ENCODE results near the gene AATK. TPM values are rescaled to one million over a fixed set of nuclear protein-coding genes. Genes with fewer than 3 reads are reported as not detected.

Gene AATK
- total and polyA plus RNA-seq, 2 experiments from 2014 or later = 1.1 to 5.0 TPM

- H3K4me1 Mint-ChIP-seq = no peaks in the 10 kb centered on the region
- no peaks in the 10 kb centered on the region for H3K9me2 ChIP-seq (ENCODE audit: insufficient read depth)
- H3K27ac ChIP-seq (ENCODE audit: low read depth) = no peak overlapping the region
- no peak overlapping the region for H2AFZ ChIP-seq
- H4K20me1 ChIP-seq (replicated peaks; ENCODE audit: insufficient read depth) = no peaks in the 10 kb centered on the region
- DNase-seq (ENCODE audit: low spot score) (no peak), ATAC-seq (no peak)
- TF ChIP-seq JUNB (IDR thresholded peaks at IDR 0.05; ENCODE audit: unreplicated experiment) (no peak), ZNF331 (CRISPR knock-in tag; IDR thresholded peaks at IDR 0.05; ENCODE audit: low read depth) (no peak), ZNF462 (CRISPR knock-in tag; IDR thresholded peaks at IDR 0.05) (no peak), EZH2phosphoT487 (IDR thresholded peaks at IDR 0.05; ENCODE audit: unreplicated experiment) (no peak), CREB1 (CRISPR knock-in tag; IDR thresholded peaks at IDR 0.05; ENCODE audit: low read depth) (no peak), REST (IDR thresholded peaks at IDR 0.05; ENCODE audit: unreplicated experiment) (no peak), CTCF (conservative IDR thresholded peaks at IDR 0.05; ENCODE audit: low read depth in 2 of 2) (no peak), POLR2AphosphoS5 (IDR thresholded peaks at IDR 0.05; ENCODE audit: low read depth) (no peak), ETS1 (IDR thresholded peaks at IDR 0.05) (no peak), STAT1 (IDR thresholded peaks at IDR 0.05; ENCODE audit: unreplicated experiment) (no peak), EZH2 (IDR thresholded peaks at IDR 0.05; ENCODE audit: low read depth, unreplicated experiment) (no peak), NANOG (IDR thresholded peaks at IDR 0.05; ENCODE audit: borderline replicate concordance) (no peak), ZNF114 (CRISPR knock-in tag; IDR thresholded peaks at IDR 0.05) (no peak)
- H3K36me3 Mint-ChIP-seq (ENCODE audit: low read depth) = no peaks in the 10 kb centered on the region
- H3F3A ChIP-seq (replicated peaks; ENCODE audit: low read depth) = no peaks in the 10 kb centered on the region
- H3K27ac Mint-ChIP-seq = no peak overlapping the region
- no peak overlapping the region for H3K4me3 ChIP-seq
- H3K27me3 ChIP-seq (ENCODE audit: insufficient read depth) = no peaks in the 10 kb centered on the region
- H3K4me1 ChIP-seq (ENCODE audit: insufficient read depth) = no peaks in the 10 kb centered on the region
- H3K36me3 ChIP-seq (ENCODE audit: insufficient read depth) = no peaks in the 10 kb centered on the region
- no peaks in the 10 kb centered on the region for H3K79me2 ChIP-seq (replicated peaks; ENCODE audit: insufficient read depth)
- H3K4me3 Mint-ChIP-seq = no peak overlapping the region
- H3K9me3 Mint-ChIP-seq = no peaks in the 10 kb centered on the region
- H3K4me2 ChIP-seq = no peak overlapping the region
- H3K27me3 Mint-ChIP-seq (ENCODE audit: insufficient read depth, low read depth, poor library complexity) = peaks cover 4% of the 10 kb centered on the region
Observed at GRCh38 chr17:81128774-81129173, 37.2 kb downstream of the AATK start.

Data from GM23338 (cell line).